B cell (primary cell): ENCODE measurements around the gene SPECC1L.

Source experiments
- EZH2 ChIP-seq: IDR thresholded peaks from 2 replicates; pipeline ENCODE4 v1.6.1; 2012; ENCODE audit warnings: borderline replicate concordance, low read depth, mild to moderate bottlenecking, moderate library complexity, low read length; ENCODE audit not compliant: insufficient read depth, poor library complexity, severe bottlenecking
- TF ChIP-seq, protein P1 (sequence below): fragments of 200-600 bp; IDR thresholded peaks from one replicate; pipeline ENCODE4 v1.8.0; 2022; ENCODE audit warnings: antibody characterized with exemption, mild to moderate bottlenecking

DNA sequence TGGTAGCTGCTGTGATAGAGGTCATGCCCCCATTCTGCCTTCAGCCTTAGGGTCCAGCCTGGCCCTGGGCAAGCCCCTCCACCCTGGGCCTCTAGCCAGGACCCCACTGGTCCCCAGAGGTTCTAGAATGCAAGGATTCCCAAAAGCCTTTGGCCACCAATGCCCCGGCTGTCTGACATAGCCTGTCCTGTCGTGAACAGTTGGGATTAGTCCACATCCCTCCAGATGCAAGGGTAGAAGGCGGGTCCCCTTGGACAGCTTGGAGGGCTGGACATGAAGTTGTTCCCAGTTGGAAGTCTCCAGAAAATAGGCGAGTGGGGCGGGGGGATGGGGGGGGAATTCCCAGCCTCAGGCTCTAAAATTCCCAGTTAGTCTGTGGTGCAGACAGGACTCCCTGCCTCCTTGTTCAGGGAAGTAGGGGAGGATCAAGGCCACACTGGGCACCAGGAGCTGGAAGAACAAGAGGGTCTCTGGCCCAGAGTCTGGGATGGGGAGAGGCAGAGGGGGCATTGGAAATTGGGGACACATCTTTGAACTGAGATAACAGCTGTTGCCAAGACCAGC lies 151.6 kb downstream of the SPECC1L start:
- TF ChIP-seq, protein P1, sequence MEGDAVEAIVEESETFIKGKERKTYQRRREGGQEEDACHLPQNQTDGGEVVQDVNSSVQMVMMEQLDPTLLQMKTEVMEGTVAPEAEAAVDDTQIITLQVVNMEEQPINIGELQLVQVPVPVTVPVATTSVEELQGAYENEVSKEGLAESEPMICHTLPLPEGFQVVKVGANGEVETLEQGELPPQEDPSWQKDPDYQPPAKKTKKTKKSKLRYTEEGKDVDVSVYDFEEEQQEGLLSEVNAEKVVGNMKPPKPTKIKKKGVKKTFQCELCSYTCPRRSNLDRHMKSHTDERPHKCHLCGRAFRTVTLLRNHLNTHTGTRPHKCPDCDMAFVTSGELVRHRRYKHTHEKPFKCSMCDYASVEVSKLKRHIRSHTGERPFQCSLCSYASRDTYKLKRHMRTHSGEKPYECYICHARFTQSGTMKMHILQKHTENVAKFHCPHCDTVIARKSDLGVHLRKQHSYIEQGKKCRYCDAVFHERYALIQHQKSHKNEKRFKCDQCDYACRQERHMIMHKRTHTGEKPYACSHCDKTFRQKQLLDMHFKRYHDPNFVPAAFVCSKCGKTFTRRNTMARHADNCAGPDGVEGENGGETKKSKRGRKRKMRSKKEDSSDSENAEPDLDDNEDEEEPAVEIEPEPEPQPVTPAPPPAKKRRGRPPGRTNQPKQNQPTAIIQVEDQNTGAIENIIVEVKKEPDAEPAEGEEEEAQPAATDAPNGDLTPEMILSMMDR = no peak
- TF ChIP-seq EZH2 = no peak
